Right kidney (tissue), 1 donor: ENCODE data around the gene IP6K1.

Source experiments
- DNase-seq: peaks from one replicate; pipeline ENCODE4 v3.0.0-alpha.2; 2016

IP6K1 gene

GRCh38 chr3:49724586-49724985 lies 61.8 kb downstream of the IP6K1 start:
- no peak for DNase-seq

DNA sequence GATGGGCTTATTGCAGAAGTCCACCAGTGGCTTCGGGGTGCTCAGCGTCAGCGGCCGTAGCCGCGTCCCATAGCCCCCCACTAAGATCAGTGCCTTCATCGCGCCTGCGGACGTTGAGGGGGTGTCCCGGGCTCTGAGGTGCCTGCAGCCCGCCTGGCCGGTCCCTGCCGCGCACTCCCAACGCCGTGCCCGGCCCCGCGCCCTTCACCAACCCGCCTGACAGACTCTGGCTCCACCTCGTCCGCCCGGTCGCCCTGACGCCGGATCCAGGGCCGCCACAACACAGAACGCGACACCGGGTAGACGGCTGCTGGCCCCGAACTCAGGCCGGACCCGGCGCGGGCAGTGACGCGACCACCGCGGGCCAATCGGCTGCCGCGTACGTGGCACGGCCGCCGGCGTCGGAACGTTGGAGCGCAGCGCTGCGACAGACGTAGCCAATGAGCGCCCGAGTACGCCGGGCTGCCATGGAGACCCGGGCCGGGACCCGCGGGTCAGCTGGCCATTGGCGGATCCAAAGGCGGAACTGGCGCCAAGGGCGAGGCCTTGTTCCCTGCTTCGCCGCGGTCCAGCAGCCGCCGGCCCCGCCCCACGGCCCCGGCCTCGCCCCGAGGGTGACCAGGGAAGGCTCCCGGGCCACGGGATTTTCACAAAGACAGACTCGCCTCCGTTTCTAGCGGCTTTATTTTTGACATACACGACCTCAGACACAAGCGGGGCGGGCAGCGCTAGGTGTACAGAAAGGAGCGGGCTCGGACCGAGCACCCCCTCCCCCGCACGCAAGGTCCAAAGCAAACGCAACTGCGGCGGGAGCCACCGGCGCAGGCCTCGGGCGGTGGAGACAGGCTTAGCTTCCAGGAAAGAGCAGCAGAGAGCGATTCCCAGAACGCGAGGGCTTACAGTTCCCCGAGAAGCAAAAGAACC lies 62.5 kb downstream of the IP6K1 start, which contains the start of gene GMPPB:
GMPPB (minus strand) TSS at position 324 of the 924 bp plus-strand sequence; CDS start at position 99, 225 bp downstream.
- DNase-seq: peak; percentile 89

GRCh38 chr3:49723296-49723627 lies 63.1 kb downstream of the IP6K1 start:
- no peak for DNase-seq

GRCh38 chr3:49722896-49723295 lies 63.4 kb downstream of the IP6K1 start:
- no peak for DNase-seq

- no peak for DNase-seq
These were observed 64.2 kb downstream of the IP6K1 start for GRCh38 chr3:49721896-49722781.

GRCh38 chr3:49721596-49721895 lies 64.8 kb downstream of the IP6K1 start:
- no peak for DNase-seq

- no peak for DNase-seq
These were observed 65.3 kb downstream of the IP6K1 start for GRCh38 chr3:49720855-49721595.

DNA sequence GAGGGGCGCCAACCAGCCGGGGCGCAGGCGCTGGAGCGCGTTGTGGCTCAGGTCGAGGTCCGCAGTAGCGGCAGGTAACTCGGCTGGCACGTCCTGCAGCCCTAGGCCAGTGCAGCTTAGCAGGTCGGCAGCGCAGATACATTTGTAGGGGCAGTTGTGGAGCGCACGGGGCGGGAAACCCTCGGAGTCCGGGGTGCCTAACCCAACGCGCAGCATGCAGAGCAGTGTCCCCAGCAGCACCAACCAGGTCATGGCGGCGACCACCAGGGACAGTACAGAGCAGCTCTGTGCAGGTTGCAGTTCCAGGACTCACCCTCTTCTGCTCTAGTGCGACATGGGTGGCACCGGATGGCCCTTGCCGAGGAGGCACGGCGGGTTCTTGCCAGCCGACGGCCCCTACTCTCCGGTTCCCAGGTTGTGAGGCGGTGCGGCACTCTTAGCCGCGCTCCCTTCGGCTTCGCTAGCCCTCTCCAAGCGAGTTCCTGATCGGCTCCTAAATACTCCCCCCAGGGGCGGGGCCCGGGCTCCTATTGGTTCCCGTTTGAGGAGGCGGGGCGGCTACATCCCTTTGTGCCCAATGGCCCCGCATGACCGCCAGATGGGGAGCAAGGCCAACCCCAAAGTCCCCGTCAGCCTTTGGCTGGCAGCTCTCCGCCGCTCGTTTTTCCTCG lies 67.0 kb downstream of the IP6K1 start, which contains the start of gene AMIGO3:
AMIGO3 (minus strand) TSS at position 471 of the 671 bp plus-strand sequence; CDS start at position 252, 219 bp downstream.
- peak; percentile 96 for DNase-seq

GRCh38 chr3:49718858-49719213 lies 67.5 kb downstream of the IP6K1 start:
- no peak for DNase-seq

- peak; percentile 27 for DNase-seq
These were observed 68.1 kb downstream of the IP6K1 start for GRCh38 chr3:49717959-49718857.

DNA sequence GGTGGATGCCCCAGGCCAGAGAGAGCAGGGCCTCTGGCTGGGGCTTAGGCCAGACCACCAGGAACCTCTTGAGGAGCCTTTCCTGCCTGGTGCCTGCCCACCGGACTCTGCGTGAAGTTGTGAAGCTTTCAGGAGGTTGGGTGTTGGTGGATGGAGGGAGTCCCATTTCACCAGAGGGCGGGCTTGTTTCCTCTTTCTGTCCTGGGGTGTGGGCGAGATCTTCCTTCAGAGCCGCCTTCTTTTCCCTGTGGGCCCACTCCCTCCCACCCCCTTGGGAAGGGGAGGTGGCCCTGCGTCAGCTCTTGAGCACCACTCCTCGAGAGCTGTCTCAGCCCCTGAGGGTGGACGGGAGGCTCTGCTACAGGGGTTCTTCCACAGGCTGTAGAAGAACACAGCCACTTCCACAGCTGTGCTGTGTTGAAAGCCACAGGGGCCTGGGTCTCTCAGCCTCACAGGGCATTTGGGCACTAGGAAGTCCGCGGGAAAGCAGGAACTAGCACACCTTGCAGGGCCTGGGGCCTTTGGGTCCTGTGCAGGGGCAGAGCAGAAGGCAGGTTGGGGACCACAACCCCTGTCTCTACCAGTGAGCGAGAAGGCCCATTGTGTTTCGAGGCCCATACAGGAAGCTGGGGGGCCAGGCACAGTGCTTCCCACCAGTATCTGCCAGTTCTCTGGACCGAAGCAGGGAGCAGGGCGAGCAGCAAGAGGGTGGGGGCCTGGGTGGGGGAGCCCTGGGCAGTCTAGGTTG lies 69.0 kb downstream of the IP6K1 start:
- no peak for DNase-seq

DNA sequence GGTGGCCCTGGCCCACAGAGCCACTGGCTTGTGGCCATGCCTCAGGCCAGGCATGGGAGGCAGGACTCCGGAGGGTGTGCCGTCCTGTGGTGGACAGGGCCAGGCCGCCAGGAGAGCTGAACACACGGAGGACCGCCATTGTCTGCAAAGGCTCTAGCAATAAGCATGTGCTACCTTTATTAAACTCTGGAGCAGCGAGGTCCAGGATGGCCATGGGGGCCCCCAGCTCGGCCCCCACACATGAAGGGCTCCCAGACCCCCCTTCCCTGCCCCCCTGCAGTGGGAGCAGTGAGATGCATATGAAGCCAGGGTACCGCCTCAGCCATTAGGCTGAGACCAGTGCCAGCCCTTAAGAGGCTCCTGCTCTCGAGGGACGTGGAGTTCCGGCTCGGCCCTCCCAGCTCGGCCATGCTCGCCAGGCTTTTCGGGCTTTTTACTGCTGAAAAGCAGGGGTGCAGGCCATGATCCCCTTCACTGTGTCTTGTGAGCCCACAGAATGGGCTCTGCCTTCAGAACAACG lies 69.6 kb downstream of the IP6K1 start:
- DNase-seq: no peak

DNA sequence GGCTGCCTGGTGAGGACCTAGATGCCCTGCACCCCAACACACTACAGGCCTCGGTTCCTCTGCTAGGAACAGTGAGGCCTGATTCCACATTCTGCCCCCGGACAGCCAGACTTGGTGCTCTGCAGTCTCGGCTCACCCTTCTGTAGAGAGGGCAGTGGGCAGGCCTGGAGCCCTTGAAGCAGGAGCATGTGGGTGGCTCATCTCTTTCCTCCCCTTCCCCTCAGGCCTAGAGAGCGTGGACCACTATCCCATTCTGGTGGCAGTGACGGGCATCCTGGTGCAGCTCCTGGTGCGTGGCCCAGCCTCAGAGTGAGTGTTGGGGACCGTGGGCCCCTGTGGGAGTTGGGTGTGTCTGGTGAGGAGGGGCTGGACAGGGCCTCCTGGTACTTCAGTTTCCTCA lies 70.2 kb downstream of the IP6K1 start:
- DNase-seq: no peak

- no peak for DNase-seq
These were observed 70.7 kb downstream of the IP6K1 start for GRCh38 chr3:49715611-49716121.

- no peak for DNase-seq
These were observed 71.4 kb downstream of the IP6K1 start for GRCh38 chr3:49714728-49715550.

DNA sequence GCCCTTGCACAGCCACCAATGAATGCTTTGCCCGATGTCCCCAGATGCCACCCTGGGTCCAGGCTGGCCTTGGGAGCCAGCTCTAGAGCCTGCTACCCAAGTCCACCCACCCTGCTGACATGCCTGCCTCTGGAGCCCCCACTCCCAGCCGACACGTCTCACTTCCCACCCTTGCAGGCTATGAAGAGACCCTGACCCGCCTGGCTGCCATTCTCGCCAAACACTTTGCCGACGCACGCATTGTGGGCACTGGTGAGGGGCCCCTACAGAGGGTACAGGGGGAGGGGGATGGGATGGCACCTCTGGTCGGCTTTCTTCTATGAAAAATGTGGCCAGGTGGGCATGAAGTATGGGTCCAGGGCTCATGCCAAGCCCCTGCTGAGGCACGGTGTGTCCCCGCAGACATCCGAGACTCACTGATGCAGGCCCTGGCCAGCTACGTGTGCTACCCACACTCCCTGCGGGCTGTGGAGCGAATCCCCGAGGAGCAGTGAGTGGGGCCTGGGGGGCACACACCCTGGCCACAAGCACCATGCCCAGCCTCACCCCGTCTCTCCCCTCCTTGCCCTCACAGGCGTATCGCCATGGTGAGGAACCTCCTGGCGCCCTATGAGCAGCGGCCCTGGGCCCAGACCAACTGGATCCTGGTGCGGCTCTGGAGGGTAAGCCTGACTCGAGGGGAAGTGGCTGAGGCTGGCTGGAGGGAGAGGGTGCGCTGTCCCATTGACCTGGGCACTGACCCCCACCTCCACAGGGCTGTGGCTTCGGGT lies 72.8 kb downstream of the IP6K1 start:
- no peak for DNase-seq

GRCh38 chr3:49712631-49713317 lies 73.6 kb downstream of the IP6K1 start:
- no peak for DNase-seq
